HG03060 (cell line): ENCODE results near the gene SIRPB1.
"Not testable (repeated sequence)": the region's sequence is repeated elsewhere in the genome, so short reads cannot be mapped to it uniquely, and the experiment has no call there.

Experiments
- ATAC-seq: cut with Tn5 transposase; IDR thresholded peaks from one replicate; pipeline ENCODE4 v1.9.1; 2021; ENCODE audit warnings: low read depth, moderate number of reproducible peaks; ENCODE audit not compliant: unreplicated experiment

The SIRPB1 gene

GRCh38 chr20:1619861-1620444, at the start of gene SIRPB1:
Gene SIRPB1 (minus strand): TSS chr20:1620009. CDS start chr20:1619944, 65 bp downstream.
- ATAC-seq, result no peak

GRCh38 chr20:1669304-1669703, 49.5 kb upstream of the SIRPB1 start:
- ATAC-seq, result no peak

- ATAC-seq, result no peak
Measured at GRCh38 chr20:1667502-1668085, 47.8 kb upstream of the SIRPB1 start.

GRCh38 chr20:1666802-1667201, 47.0 kb upstream of the SIRPB1 start:
- ATAC-seq, result no peak

GRCh38 chr20:1665345-1665744, 45.5 kb upstream of the SIRPB1 start:
- ATAC-seq, result no peak

- ATAC-seq, result no peak
Measured at GRCh38 chr20:1664911-1665310, 45.1 kb upstream of the SIRPB1 start.

GRCh38 chr20:1663917-1664316, 44.1 kb upstream of the SIRPB1 start:
- ATAC-seq, result no peak

GRCh38 chr20:1661542-1662299, 41.9 kb upstream of the SIRPB1 start:
- ATAC-seq, result no peak

GRCh38 chr20:1660246-1660645, 40.4 kb upstream of the SIRPB1 start:
- ATAC-seq, result no peak

- no peak for ATAC-seq
Measured at GRCh38 chr20:1657556-1658334, 37.9 kb upstream of the SIRPB1 start, which contains the start of gene SIRPG. Gene SIRPG (minus strand): TSS chr20:1657779. CDS start chr20:1657714, 65 bp downstream.

GRCh38 chr20:1656844-1657243, 37.0 kb upstream of the SIRPB1 start:
- no peak for ATAC-seq

- no peak for ATAC-seq
Measured at GRCh38 chr20:1654996-1655395, 35.2 kb upstream of the SIRPB1 start.

GRCh38 chr20:1652960-1653359, 33.2 kb upstream of the SIRPB1 start:
- ATAC-seq, result no peak

- ATAC-seq, result no peak
Measured at GRCh38 chr20:1652104-1652503, 32.3 kb upstream of the SIRPB1 start.

- no peak for ATAC-seq
Measured at GRCh38 chr20:1651268-1652058, 31.7 kb upstream of the SIRPB1 start.

GRCh38 chr20:1648101-1648500, 28.3 kb upstream of the SIRPB1 start:
- ATAC-seq, result no peak

GRCh38 chr20:1646975-1647431, 27.2 kb upstream of the SIRPB1 start:
- no peak for ATAC-seq

GRCh38 chr20:1644101-1644962, 24.5 kb upstream of the SIRPB1 start:
- no peak for ATAC-seq

GRCh38 chr20:1638643-1639042, 18.8 kb upstream of the SIRPB1 start:
- ATAC-seq, result not testable (repeated sequence)
